Tibial nerve (tissue), 4 donors: ENCODE data around the gene KLRD1. TPM values are rescaled to one million over a fixed set of nuclear protein-coding genes. Genes with fewer than 3 reads are reported as not detected.
"Not testable (repeated sequence)": the region's sequence is repeated elsewhere in the genome, so short reads cannot be mapped to it uniquely, and the experiment has no call there.

Experiments
- DNase-seq, 2 donors: peaks; one replicate each; pipeline ENCODE4 v3.0.0-alpha.2; 2019; ENCODE audit warnings: low spot score in 2 of 2
- H3K27ac ChIP-seq, 4 donors: fragments of 200-600 bp; sonication (generic) in 3 of 4; one replicate each; pipeline ENCODE4 v1.5.1; 2017 to 2019; ENCODE audit warnings: mild to moderate bottlenecking in 1 of 4
- H3K27me3 ChIP-seq, 2 donors: fragments of 200-600 bp; sonication (generic) in 1 of 2; one replicate each; pipeline versions ENCODE4 v1.5.1 to v1.6.0; 2017 to 2019
- H3K36me3 ChIP-seq, 3 donors: fragments of 200-600 bp; sonication (generic); one replicate each; pipeline ENCODE4 v1.5.1; 2018 to 2019
- H3K4me1 ChIP-seq, 4 donors: fragments of 200-600 bp; sonication (generic) in 3 of 4; one replicate each; pipeline ENCODE4 v1.5.1; 2017 to 2019
- H3K4me3 ChIP-seq, 4 donors: fragments of 200-600 bp; sonication (generic) in 3 of 4; one replicate each; pipeline ENCODE4 v1.5.1; 2017 to 2019; ENCODE audit warnings: mild to moderate bottlenecking in 1 of 4, moderate library complexity in 1 of 4
- H3K9me3 ChIP-seq, 4 donors: fragments of 200-600 bp; sonication (generic) in 3 of 4; one replicate each; pipeline ENCODE4 v1.5.1; 2017 to 2019
- EP300 ChIP-seq, 2 donors: sonication (generic); formaldehyde crosslinking; IDR thresholded peaks; one replicate each; pipeline ENCODE4 v1.6.1; 2017; ENCODE audit warnings: antibody characterized with exemption in 2 of 2, mild to moderate bottlenecking in 1 of 2
- POLR2A ChIP-seq, 2 donors: fragments of 450-650 bp; IDR thresholded peaks; one replicate each; pipeline ENCODE4 v1.6.1; 2017; ENCODE audit warnings: antibody characterized with exemption in 2 of 2, mild to moderate bottlenecking in 2 of 2, moderate library complexity in 2 of 2
- WGBS, 2 donors: methylation state at CpG; one replicate each; pipeline ENCODE4 v1.1.5; 2018; 5-methylcytosine and 5-hydroxymethylcytosine counted together
- total RNA-seq, 4 donors: library from RNA; depleted of rRNA; stranded (reverse); fragments of >200 nt; gene quantifications; one replicate each; pipeline ENCODE4 v1.1.0, GENCODE V29; 2016
- TF ChIP-seq, protein P1 (sequence below), 5 experiments: fragments of 200-600 bp in 3 of 5; fragments of 450-650 bp in 2 of 5; sonication (generic) in 3 of 5; IDR thresholded peaks; one replicate each; pipeline ENCODE4 v1.5.1; 2016 to 2019; ENCODE audit warnings: antibody characterized with exemption in 5 of 5, mild to moderate bottlenecking in 3 of 5, moderate library complexity in 2 of 5

Gene KLRD1
- total RNA-seq, 4 donors from 2014 or later, result 0.90 to 2.4 (median 1.4) TPM

DNA sequence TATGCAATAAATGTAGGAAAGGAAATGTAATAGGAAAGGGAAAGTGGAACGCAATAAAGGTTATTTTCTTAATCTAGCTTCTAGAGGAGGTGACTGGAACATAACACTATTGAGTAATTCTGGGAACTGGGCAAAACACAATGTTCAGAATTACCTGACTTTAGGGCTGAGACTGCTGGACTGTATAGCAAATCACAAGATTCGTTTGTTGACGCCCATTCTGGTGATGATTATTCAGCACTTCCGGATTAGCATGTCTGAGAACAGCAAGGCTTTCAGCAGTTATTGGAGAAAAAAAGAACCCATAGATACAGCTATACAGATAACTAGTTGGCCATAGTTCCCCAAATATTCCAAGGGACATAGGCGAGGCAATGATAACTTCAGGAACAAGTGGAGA, 2.3 kb upstream of the KLRD1 start:
- Histone ChIP-seq H3K36me3 (no peaks in the 10 kb centered on the region), H3K9me3 (no peaks in the 10 kb centered on the region), H3K27me3 (no peaks in the 10 kb centered on the region), H3K27ac (no peak overlapping the region), H3K4me3 (no peak overlapping the region), H3K4me1 (no peaks in the 10 kb centered on the region)
- no peak for TF ChIP-seq POLR2A (IDR thresholded peaks at IDR 0.05)
- TF ChIP-seq, protein P1, sequence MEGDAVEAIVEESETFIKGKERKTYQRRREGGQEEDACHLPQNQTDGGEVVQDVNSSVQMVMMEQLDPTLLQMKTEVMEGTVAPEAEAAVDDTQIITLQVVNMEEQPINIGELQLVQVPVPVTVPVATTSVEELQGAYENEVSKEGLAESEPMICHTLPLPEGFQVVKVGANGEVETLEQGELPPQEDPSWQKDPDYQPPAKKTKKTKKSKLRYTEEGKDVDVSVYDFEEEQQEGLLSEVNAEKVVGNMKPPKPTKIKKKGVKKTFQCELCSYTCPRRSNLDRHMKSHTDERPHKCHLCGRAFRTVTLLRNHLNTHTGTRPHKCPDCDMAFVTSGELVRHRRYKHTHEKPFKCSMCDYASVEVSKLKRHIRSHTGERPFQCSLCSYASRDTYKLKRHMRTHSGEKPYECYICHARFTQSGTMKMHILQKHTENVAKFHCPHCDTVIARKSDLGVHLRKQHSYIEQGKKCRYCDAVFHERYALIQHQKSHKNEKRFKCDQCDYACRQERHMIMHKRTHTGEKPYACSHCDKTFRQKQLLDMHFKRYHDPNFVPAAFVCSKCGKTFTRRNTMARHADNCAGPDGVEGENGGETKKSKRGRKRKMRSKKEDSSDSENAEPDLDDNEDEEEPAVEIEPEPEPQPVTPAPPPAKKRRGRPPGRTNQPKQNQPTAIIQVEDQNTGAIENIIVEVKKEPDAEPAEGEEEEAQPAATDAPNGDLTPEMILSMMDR (IDR thresholded peaks at IDR 0.05), result no peak
- TF ChIP-seq EP300 (IDR thresholded peaks at IDR 0.05), result no peak
- 90 to 95% methylated on average over 5 of the region's 5 CpGs for WGBS, 2 donors
- no peak for DNase-seq

- DNase-seq, result no peak
- Histone ChIP-seq H3K4me1 (no peaks in the 10 kb centered on the region), H3K36me3 (no peaks in the 10 kb centered on the region), H3K4me3 (no peak overlapping the region), H3K9me3 (no peaks in the 10 kb centered on the region), H3K27me3 (no peaks in the 10 kb centered on the region), H3K27ac (no peak overlapping the region)
- TF ChIP-seq, protein P1 (IDR thresholded peaks at IDR 0.05), result no peak
- 40 to 41% methylated on average over 4 of the region's 4 CpGs for WGBS, 2 donors
Measured at GRCh38 chr12:10310926-10311720, 3.5 kb downstream of the KLRD1 start.

DNA sequence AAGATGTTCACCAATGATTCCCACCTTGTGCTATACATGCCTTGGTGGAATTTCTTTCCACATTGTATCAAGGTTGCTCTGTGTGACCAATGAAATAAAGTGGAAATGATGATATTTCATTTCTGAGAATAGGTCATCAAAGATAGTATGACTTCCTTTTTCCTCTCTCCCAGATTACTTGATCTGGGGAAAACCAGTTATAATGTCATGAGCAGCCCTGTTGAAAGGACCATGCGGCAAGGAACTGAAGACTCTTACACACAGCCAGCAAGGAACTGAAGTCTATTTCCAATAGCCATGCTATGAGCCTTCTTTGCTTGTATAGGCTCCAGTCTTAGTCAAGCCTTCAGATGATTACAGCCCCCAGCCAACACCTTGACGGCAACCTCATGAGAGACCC, 11.7 kb downstream of the KLRD1 start:
- TF ChIP-seq POLR2A (IDR thresholded peaks at IDR 0.05), result no peak
- TF ChIP-seq EP300 (IDR thresholded peaks at IDR 0.05), result no peak
- TF ChIP-seq, protein P1 (IDR thresholded peaks at IDR 0.05), result no peak
- Histone ChIP-seq H3K4me3 (no peak overlapping the region), H3K4me1 (no peaks in the 10 kb centered on the region), H3K27me3 (no peaks in the 10 kb centered on the region), H3K27ac (no peak overlapping the region), H3K36me3 (no peaks in the 10 kb centered on the region), H3K9me3 (no peaks in the 10 kb centered on the region)
- WGBS, 2 donors, result 96 to 98% methylated on average over 2 of the region's 2 CpGs
- no peak for DNase-seq

GRCh38 chr12:10320643-10321042, 13.0 kb downstream of the KLRD1 start:
- DNase-seq, result no peak
- no peaks in the 10 kb centered on the region for H3K36me3 ChIP-seq
- no peaks in the 10 kb centered on the region for H3K27me3 ChIP-seq
- TF ChIP-seq, protein P1 (IDR thresholded peaks at IDR 0.05), result no peak
- TF ChIP-seq EP300 (IDR thresholded peaks at IDR 0.05), result no peak
- no peak overlapping the region for H3K4me3 ChIP-seq
- H3K4me1 ChIP-seq, result no peaks in the 10 kb centered on the region
- H3K27ac ChIP-seq, result no peak overlapping the region
- 88 to 93% methylated on average over 1 of the region's 1 CpG for WGBS, 2 donors
- no peaks in the 10 kb centered on the region for H3K9me3 ChIP-seq

DNA sequence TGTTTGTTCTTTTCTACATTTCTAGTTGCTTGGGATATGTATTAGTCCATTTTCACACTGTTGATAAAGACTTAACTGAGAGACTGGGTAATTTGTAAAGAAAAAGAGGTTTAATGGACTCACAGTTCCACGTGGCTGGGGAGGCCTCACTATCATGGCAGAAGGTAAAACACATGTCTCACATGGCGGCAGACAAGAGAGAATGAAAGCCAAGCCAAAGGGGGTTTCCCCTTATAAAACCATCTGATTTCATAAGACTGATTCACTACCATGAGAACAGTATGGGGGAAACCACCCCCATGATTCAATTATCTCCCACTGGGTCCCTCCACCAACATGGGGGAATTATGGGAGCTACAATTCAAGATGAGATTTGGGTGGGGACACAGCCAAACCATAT, 21.0 kb downstream of the KLRD1 start:
- not testable (repeated sequence) for H3K4me1 ChIP-seq, H3K9me3 ChIP-seq, H3K4me3 ChIP-seq, DNase-seq, H3K27me3 ChIP-seq, H3K36me3 ChIP-seq, H3K27ac ChIP-seq
- 77 to 79% methylated on average over 2 of the region's 2 CpGs for WGBS, 2 donors
